HG03354 (cell line): ENCODE measurements around the gene NCOA5.

Experiments
- ATAC-seq: cut with Tn5 transposase; IDR thresholded peaks from one replicate; pipeline ENCODE4 v1.9.1; 2021; ENCODE audit warnings: mild to moderate bottlenecking; ENCODE audit not compliant: unreplicated experiment, poor library complexity, severe bottlenecking

The NCOA5 gene

GRCh38 chr20:46023148-46023484 is 66.6 kb downstream of the NCOA5 start:
- ATAC-seq, result no peak

GRCh38 chr20:46022411-46023147 is 67.2 kb downstream of the NCOA5 start:
- ATAC-seq, result no peak

GRCh38 chr20:46021361-46022359 is 68.1 kb downstream of the NCOA5 start:
- ATAC-seq, result peak; percentile 56

GRCh38 chr20:46020555-46020954 is 69.2 kb downstream of the NCOA5 start:
- no peak for ATAC-seq

- ATAC-seq, result no peak
Observed at GRCh38 chr20:46018611-46019010, 71.2 kb downstream of the NCOA5 start.

GRCh38 chr20:46018112-46018511 is 71.7 kb downstream of the NCOA5 start:
- no peak for ATAC-seq

GRCh38 chr20:46017272-46017671 is 72.5 kb downstream of the NCOA5 start:
- no peak for ATAC-seq

- no peak for ATAC-seq
Observed at GRCh38 chr20:46014517-46015396, 75.0 kb downstream of the NCOA5 start.

GRCh38 chr20:46013829-46014516 is 75.8 kb downstream of the NCOA5 start:
- ATAC-seq, result peak; percentile 71

- ATAC-seq, result no peak
Observed at GRCh38 chr20:46013322-46013828, 76.4 kb downstream of the NCOA5 start.

GRCh38 chr20:46012921-46013320 is 76.8 kb downstream of the NCOA5 start:
- ATAC-seq, result no peak

GRCh38 chr20:46011631-46012482 is 77.9 kb downstream of the NCOA5 start:
- ATAC-seq, result no peak
